HEK293 (cell line): ENCODE results near the gene RIT1.

Experiments used
- CTCF ChIA-PET: fragments of 350-600 bp; formaldehyde crosslinking; extraction: SDS; loops from one replicate; lab custom pipeline; 2021; ENCODE audit warnings: antibody characterized with exemption; lab: Yijun Ruan, JAX
- POLR2A ChIA-PET: fragments of 300-600 bp; formaldehyde crosslinking; extraction: SDS; loops from one replicate; lab custom pipeline; 2020; ENCODE audit warnings: antibody characterized with exemption, inconsistent platforms; lab: Yijun Ruan, JAX
- H3K27ac ChIP-seq: fragments of 200-500 bp; sonication (Bioruptor generic); 2 replicates; pipeline ENCODE4 v1.5.1; 2014; ENCODE audit warnings: low read depth, low read length, control low read depth, inconsistent platforms; ENCODE audit errors: extremely low read depth
- H3K36me3 ChIP-seq, 2 experiments: fragments of 200-500 bp in 1 of 2; sonication (Bioruptor generic) in 1 of 2; 1 replicate in 1 of 2; 2 replicates in 1 of 2; pipeline ENCODE4 v1.5.1; 2014 to 2017; ENCODE audit warnings: inconsistent platforms in 2 of 2, low read length in 2 of 2; ENCODE audit not compliant: control insufficient read depth in 2 of 2, insufficient read depth in 1 of 2
- H3K4me1 ChIP-seq: fragments of 200-500 bp; sonication (Bioruptor generic); 2 replicates; pipeline ENCODE4 v1.5.1; 2014; ENCODE audit warnings: mild to moderate bottlenecking, low read length, inconsistent platforms; ENCODE audit not compliant: control insufficient read depth, insufficient read depth
- H3K4me3 ChIP-seq: 2 replicates; pipeline ENCODE4 v1.5.1; 2011; ENCODE audit warnings: low read depth, mild to moderate bottlenecking, control low read depth, low read length, moderate library complexity
- H3K9me3 ChIP-seq: fragments of 200-500 bp; sonication (Bioruptor generic); 2 replicates; pipeline ENCODE4 v1.5.1; 2014; ENCODE audit warnings: low read depth, low read length, inconsistent platforms; ENCODE audit not compliant: control insufficient read depth, insufficient read depth
- FEZF1 ChIP-seq: fragments of 450-650 bp; formaldehyde crosslinking; IDR thresholded peaks from 2 replicates; pipeline ENCODE4 v1.5.1; 2016; ENCODE audit warnings: missing biosample characterization, missing genetic modification characterization
- GLIS2 ChIP-seq: fragments of 450-650 bp; formaldehyde crosslinking; IDR thresholded peaks from 2 replicates; pipeline ENCODE4 v1.5.1; 2016; ENCODE audit warnings: missing biosample characterization, missing genetic modification characterization
- KLF10 ChIP-seq: fragments of 450-650 bp; IDR thresholded peaks from 2 replicates; pipeline ENCODE4 v1.5.1; 2018; ENCODE audit warnings: missing biosample characterization, mild to moderate bottlenecking, missing genetic modification characterization
- SCRT2 ChIP-seq: fragments of 450-650 bp; formaldehyde crosslinking; IDR thresholded peaks from 2 replicates; pipeline ENCODE4 v1.5.1; 2016; ENCODE audit warnings: missing biosample characterization, missing genetic modification characterization
- SETDB1 ChIP-seq: IDR thresholded peaks from one replicate; pipeline ENCODE4 v1.6.1; 2017; ENCODE audit warnings: mild to moderate bottlenecking, low read length, moderate library complexity, mixed read lengths; ENCODE audit not compliant: insufficient read length
- TRIM28 ChIP-seq: IDR thresholded peaks from 2 replicates; pipeline ENCODE4 v1.6.1; 2011; ENCODE audit warnings: low read length, control low read depth, borderline replicate concordance
- YY1 ChIP-seq: fragments of 450-650 bp; formaldehyde crosslinking; IDR thresholded peaks from 2 replicates; pipeline ENCODE4 v1.5.1; 2018; ENCODE audit warnings: missing biosample characterization, missing genetic modification characterization
- ZBTB20 ChIP-seq: fragments of 450-650 bp; formaldehyde crosslinking; IDR thresholded peaks from 2 replicates; pipeline ENCODE4 v1.5.1; 2016; ENCODE audit warnings: missing biosample characterization, missing genetic modification characterization
- ZNF132 ChIP-seq: fragments of 450-650 bp; formaldehyde crosslinking; IDR thresholded peaks from 2 replicates; pipeline ENCODE4 v1.5.1; 2017; ENCODE audit warnings: missing biosample characterization, missing genetic modification characterization, borderline replicate concordance
- ZNF146 ChIP-seq: fragments of 450-650 bp; formaldehyde crosslinking; IDR thresholded peaks from 2 replicates; pipeline ENCODE4 v1.5.1; 2016; ENCODE audit warnings: missing biosample characterization, missing genetic modification characterization
- ZNF16 ChIP-seq: fragments of 450-650 bp; formaldehyde crosslinking; IDR thresholded peaks from 2 replicates; pipeline ENCODE4 v1.5.1; 2016; ENCODE audit warnings: low read depth, missing biosample characterization, missing genetic modification characterization
- ZNF174 ChIP-seq: fragments of 450-650 bp; formaldehyde crosslinking; IDR thresholded peaks from 2 replicates; pipeline ENCODE4 v1.5.0; 2017; ENCODE audit warnings: missing biosample characterization, mild to moderate bottlenecking, missing genetic modification characterization
- ZNF211 ChIP-seq: fragments of 450-650 bp; formaldehyde crosslinking; IDR thresholded peaks from 2 replicates; pipeline ENCODE4 v1.5.1; 2016; ENCODE audit warnings: low read depth, missing biosample characterization, missing genetic modification characterization
- ZNF24 ChIP-seq: fragments of 450-650 bp; formaldehyde crosslinking; IDR thresholded peaks from 2 replicates; pipeline ENCODE4 v1.5.1; 2016; ENCODE audit warnings: missing biosample characterization, missing genetic modification characterization
- ZNF501 ChIP-seq: fragments of 450-650 bp; formaldehyde crosslinking; IDR thresholded peaks from 2 replicates; pipeline ENCODE4 v1.5.1; 2016; ENCODE audit warnings: missing biosample characterization, missing genetic modification characterization
- ZNF571 ChIP-seq: fragments of 450-650 bp; formaldehyde crosslinking; IDR thresholded peaks from 2 replicates; pipeline ENCODE4 v1.5.0; 2017; ENCODE audit warnings: missing biosample characterization, missing genetic modification characterization
- ZNF701 ChIP-seq: fragments of 450-650 bp; formaldehyde crosslinking; IDR thresholded peaks from 2 replicates; pipeline ENCODE4 v1.5.1; 2016; ENCODE audit warnings: missing biosample characterization, missing genetic modification characterization
- ZSCAN30 ChIP-seq: fragments of 450-650 bp; IDR thresholded peaks from 2 replicates; pipeline ENCODE4 v1.5.1; 2018; ENCODE audit warnings: missing biosample characterization, mild to moderate bottlenecking, missing genetic modification characterization, moderate library complexity
- TF ChIP-seq, protein P1 (sequence below): fragments of 450-650 bp; formaldehyde crosslinking; IDR thresholded peaks from 2 replicates; pipeline ENCODE4 v1.5.1; 2017; ENCODE audit warnings: missing biosample characterization, mild to moderate bottlenecking, missing genetic modification characterization, moderate library complexity
- TF ChIP-seq, protein P2 (sequence below): fragments of 450-650 bp; IDR thresholded peaks from 2 replicates; pipeline ENCODE4 v1.5.1; 2018; ENCODE audit warnings: missing biosample characterization, missing genetic modification characterization
- TF ChIP-seq, protein P3 (sequence below): fragments of 450-650 bp; formaldehyde crosslinking; IDR thresholded peaks from 2 replicates; pipeline ENCODE4 v1.5.1; 2017; ENCODE audit warnings: missing biosample characterization, missing genetic modification characterization
- TF ChIP-seq, protein P4 (sequence below): fragments of 450-650 bp; formaldehyde crosslinking; IDR thresholded peaks from 2 replicates; pipeline ENCODE4 v1.5.1; 2016; ENCODE audit warnings: missing biosample characterization, missing genetic modification characterization
- TF ChIP-seq, protein P5 (sequence below): fragments of 450-650 bp; formaldehyde crosslinking; IDR thresholded peaks from 2 replicates; pipeline ENCODE4 v1.5.1; 2016; ENCODE audit warnings: missing biosample characterization, missing genetic modification characterization

Gene RIT1

DNA sequence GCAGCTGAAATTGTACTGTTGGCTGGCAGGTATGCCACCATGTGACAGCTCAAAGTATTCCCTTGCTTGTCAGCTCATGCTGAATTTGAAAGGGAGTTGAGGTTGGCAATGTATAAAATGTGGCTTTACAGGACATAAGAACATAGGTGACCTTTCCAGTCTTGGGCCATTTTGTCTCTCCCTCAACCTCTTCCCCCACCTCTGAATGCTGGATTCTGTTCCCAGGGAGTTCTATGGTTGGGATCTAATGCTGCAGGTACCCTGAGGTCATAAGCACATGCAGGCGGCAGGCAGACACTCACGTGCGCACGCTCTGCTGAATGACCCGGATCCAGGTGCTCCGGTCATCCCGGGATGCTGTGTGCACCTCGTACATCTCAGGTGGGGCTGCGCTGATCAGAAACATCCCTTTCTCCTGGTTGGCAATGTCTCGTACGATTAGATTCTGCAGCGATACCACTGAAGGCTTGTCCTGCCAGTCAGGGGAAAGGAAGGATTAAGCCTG, 46.3 kb upstream of the RIT1 start:
- TF ChIP-seq ZBTB20 (no peak), YY1 (tag by site-specific recombination) (no peak), ZNF132 (tag by site-specific recombination) (no peak), ZNF211 (no peak), ZNF174 (no peak), ZSCAN30 (tag by site-specific recombination) (no peak), TRIM28 (no peak), FEZF1 (tag by site-specific recombination) (no peak)
- TF ChIP-seq, protein P1, sequence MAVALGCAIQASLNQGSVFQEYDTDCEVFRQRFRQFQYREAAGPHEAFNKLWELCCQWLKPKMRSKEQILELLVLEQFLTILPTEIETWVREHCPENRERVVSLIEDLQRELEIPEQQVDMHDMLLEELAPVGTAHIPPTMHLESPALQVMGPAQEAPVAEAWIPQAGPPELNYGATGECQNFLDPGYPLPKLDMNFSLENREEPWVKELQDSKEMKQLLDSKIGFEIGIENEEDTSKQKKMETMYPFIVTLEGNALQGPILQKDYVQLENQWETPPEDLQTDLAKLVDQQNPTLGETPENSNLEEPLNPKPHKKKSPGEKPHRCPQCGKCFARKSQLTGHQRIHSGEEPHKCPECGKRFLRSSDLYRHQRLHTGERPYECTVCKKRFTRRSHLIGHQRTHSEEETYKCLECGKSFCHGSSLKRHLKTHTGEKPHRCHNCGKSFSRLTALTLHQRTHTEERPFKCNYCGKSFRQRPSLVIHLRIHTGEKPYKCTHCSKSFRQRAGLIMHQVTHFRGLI: no peak
- Histone ChIP-seq H3K4me1 (no peaks in the 10 kb centered on the region), H3K9me3 (no peaks in the 10 kb centered on the region), H3K36me3 (peaks cover 72 to 90% of the 10 kb centered on the region in 2 experiments), H3K27ac (no peak overlapping the region), H3K4me3 (no peak overlapping the region)
- ChIA-PET POLR2A (interaction anchor here (0.7 kb wide), 1 partner anchor 708 kb away, joined by 4 read pairs; no protein-coding TSS in a partner anchor), CTCF (interaction anchor here (0.6 to 4.2 kb wide), 6 partner anchors 20 to 109 kb away, joined by 3 to 17 read pairs (median 6); no protein-coding TSS in a partner anchor)

DNA sequence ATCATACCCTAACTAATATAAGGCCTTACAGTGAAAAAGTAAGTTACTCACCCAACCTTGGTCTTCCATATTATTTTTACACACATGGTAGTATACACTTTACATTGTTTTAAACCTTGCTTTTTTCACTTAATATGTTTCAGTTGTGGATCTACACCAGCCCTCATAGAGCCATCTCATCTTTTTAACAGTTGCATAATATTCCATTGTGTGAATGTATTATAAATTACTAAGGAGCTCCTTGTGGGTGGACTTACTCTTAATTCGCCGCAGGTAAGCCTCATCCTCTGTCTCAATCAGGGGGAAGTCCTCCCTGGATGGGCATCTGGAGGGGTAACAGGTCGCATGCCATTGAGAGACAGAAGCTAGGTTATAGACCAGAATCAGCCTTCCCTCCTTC, 43.5 kb upstream of the RIT1 start:
- TF ChIP-seq ZNF16 (no peak), GLIS2 (no peak), SCRT2 (no peak), ZNF146 (tag by site-specific recombination) (peak; percentile 94)
- ChIA-PET POLR2A (no interaction called here), CTCF (interaction anchor here (0.6 to 4.2 kb wide), 4 partner anchors 11 to 47 kb away, joined by 3 to 17 read pairs (median 3); no protein-coding TSS in a partner anchor)
- no peak overlapping the region for H3K4me3 ChIP-seq
- no peak overlapping the region for H3K27ac ChIP-seq
- H3K36me3 ChIP-seq: peaks cover 70 to 89% of the 10 kb centered on the region in 2 experiments
- no peaks in the 10 kb centered on the region for H3K9me3 ChIP-seq
- H3K4me1 ChIP-seq: no peaks in the 10 kb centered on the region

DNA sequence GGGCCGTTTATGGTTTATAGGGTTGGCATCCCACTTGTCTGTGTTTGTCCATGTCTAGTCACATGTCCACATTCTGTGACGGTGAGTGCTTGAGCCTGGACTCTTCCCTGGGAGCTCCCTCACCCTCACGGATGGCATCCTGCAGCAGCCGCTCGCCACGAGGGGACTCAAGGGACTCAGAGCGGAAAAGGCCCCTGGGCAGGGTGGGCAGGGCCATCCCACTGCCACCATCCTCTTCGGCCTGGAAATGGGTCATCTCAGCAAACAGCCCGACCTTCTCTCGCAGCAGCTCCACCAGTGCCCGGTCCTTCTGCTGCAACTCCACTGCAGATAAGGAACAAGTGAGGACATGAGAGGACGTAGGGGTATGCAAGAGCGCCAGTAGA, 41.3 kb upstream of the RIT1 start:
- no peaks in the 10 kb centered on the region for H3K4me1 ChIP-seq
- H3K4me3 ChIP-seq: no peak overlapping the region
- ChIA-PET POLR2A (no interaction called here), CTCF (interaction anchor here (1.8 kb wide), 1 partner anchor 14 kb away, joined by 5 read pairs; no protein-coding TSS in a partner anchor)
- TF ChIP-seq, protein P2, sequence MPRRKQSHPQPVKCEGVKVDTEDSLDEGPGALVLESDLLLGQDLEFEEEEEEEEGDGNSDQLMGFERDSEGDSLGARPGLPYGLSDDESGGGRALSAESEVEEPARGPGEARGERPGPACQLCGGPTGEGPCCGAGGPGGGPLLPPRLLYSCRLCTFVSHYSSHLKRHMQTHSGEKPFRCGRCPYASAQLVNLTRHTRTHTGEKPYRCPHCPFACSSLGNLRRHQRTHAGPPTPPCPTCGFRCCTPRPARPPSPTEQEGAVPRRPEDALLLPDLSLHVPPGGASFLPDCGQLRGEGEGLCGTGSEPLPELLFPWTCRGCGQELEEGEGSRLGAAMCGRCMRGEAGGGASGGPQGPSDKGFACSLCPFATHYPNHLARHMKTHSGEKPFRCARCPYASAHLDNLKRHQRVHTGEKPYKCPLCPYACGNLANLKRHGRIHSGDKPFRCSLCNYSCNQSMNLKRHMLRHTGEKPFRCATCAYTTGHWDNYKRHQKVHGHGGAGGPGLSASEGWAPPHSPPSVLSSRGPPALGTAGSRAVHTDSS (tag by site-specific recombination): no peak
- TF ChIP-seq, protein P3, sequence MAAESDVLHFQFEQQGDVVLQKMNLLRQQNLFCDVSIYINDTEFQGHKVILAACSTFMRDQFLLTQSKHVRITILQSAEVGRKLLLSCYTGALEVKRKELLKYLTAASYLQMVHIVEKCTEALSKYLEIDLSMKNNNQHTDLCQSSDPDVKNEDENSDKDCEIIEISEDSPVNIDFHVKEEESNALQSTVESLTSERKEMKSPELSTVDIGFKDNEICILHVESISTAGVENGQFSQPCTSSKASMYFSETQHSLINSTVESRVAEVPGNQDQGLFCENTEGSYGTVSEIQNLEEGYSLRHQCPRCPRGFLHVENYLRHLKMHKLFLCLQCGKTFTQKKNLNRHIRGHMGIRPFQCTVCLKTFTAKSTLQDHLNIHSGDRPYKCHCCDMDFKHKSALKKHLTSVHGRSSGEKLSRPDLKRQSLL (tag by site-specific recombination): no peak
- TF ChIP-seq KLF10 (tag by site-specific recombination) (no peak), ZNF701 (tag by site-specific recombination) (no peak), ZNF571 (tag by site-specific recombination) (no peak), ZBTB20 (no peak), ZNF501 (no peak), SETDB1 (no peak), ZNF24 (tag by site-specific recombination) (no peak)
- TF ChIP-seq, protein P4, sequence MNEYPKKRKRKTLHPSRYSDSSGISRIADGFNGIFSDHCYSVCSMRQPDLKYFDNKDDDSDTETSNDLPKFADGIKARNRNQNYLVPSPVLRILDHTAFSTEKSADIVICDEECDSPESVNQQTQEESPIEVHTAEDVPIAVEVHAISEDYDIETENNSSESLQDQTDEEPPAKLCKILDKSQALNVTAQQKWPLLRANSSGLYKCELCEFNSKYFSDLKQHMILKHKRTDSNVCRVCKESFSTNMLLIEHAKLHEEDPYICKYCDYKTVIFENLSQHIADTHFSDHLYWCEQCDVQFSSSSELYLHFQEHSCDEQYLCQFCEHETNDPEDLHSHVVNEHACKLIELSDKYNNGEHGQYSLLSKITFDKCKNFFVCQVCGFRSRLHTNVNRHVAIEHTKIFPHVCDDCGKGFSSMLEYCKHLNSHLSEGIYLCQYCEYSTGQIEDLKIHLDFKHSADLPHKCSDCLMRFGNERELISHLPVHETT (tag by site-specific recombination): no peak
- TF ChIP-seq, protein P5, sequence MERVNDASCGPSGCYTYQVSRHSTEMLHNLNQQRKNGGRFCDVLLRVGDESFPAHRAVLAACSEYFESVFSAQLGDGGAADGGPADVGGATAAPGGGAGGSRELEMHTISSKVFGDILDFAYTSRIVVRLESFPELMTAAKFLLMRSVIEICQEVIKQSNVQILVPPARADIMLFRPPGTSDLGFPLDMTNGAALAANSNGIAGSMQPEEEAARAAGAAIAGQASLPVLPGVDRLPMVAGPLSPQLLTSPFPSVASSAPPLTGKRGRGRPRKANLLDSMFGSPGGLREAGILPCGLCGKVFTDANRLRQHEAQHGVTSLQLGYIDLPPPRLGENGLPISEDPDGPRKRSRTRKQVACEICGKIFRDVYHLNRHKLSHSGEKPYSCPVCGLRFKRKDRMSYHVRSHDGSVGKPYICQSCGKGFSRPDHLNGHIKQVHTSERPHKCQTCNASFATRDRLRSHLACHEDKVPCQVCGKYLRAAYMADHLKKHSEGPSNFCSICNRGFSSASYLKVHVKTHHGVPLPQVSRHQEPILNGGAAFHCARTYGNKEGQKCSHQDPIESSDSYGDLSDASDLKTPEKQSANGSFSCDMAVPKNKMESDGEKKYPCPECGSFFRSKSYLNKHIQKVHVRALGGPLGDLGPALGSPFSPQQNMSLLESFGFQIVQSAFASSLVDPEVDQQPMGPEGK (tag by site-specific recombination): no peak
- peaks cover 71 to 88% of the 10 kb centered on the region in 2 experiments for H3K36me3 ChIP-seq
- no peak overlapping the region for H3K27ac ChIP-seq
- no peaks in the 10 kb centered on the region for H3K9me3 ChIP-seq
